Activated T-cell treated with anti-CD3 and anti-CD28 coated beads for 48 hours (primary cell): ENCODE results near the gene SLC40A1.

Experiments
- DNase-seq: peaks from one replicate; pipeline ENCODE4 v3.0.0-alpha.2; 2020; ENCODE audit warnings: low read depth

The SLC40A1 gene

DNA sequence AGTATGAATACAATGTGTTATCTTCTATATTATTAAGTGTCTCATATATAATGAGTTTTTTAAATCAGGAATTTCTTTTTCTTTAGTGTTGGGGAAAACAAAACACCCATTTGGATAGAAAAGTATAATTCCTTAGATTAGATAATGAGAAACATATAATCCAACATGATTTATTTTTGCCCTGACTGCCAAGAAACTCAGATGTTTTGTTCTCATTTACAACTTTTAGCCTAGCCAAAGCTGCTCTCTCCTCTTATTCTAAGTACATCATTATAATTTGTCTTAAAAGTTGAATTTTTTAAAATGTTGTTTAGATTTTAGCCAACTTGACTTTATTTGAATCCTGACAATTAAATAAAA lies 68.6 kb downstream of the SLC40A1 start:
- DNase-seq: no peak

DNA sequence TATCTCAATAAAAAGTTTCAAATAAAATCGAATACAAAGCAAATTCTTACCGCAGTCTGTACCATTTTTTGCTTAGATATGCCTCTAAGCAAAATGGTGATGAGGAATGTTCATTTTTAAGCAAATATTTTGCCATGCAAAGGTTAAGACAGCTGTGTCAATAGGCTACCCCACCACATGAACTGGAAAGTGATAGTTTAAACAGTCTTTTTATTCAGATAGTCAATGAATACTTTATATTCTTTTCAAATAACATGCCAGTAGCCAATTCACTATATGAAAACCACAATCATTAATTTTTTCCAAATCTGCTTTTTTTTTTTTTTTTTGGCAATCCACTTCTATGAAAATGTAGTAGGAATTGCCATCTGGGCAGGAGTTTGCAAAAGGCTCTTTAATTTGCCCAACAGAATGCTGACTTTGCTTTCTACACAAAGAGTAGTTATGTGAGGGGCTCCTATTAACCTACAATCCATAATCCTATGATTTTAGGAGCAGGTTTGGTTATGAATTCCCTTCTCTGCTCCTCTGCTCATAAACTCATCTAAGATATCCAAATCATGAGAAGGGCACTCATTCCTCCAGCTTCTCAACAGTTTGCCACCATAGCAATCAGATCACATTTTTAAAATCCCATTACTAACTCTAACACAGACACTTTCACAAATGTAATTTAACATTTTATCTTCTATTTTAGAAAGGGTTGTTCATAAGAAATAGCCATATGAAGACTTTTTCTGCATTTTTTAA lies 69.2 kb downstream of the SLC40A1 start:
- DNase-seq: no peak
